ENCODE measurements around the gene TBX1. TPM values are rescaled to one million over a fixed set of nuclear protein-coding genes. Genes with fewer than 3 reads are reported as not detected.

The TBX1 gene
- total RNA-seq, 1 donor from 2014 or later: 6.8 TPM

GRCh38 chr22:19786959-19787848 lies 26.6 kb downstream of the TBX1 start:
- Histone ChIP-seq H3K79me2 (ENCODE audit: insufficient read depth, low read length) (no peaks in the 10 kb centered on the region), H3K9ac (ENCODE audit: low read length) (no peak overlapping the region), H3K27ac (ENCODE audit: low read depth, low read length) (no peak overlapping the region), H3K9me3 (ENCODE audit: insufficient read depth, low read depth, low read length) (peaks cover 6% of the 10 kb centered on the region), H3K4me1 (ENCODE audit: insufficient read depth, low read length) (no peaks in the 10 kb centered on the region), H2AFZ (ENCODE audit: low read depth, low read length) (no peak overlapping the region), H3K36me3 (ENCODE audit: insufficient read depth, low read length) (no peaks in the 10 kb centered on the region), H3K4me2 (ENCODE audit: low read length) (no peak overlapping the region), H3K4me3 (ENCODE audit: insufficient read depth, low read depth, low read length) (no peak overlapping the region), H4K20me1 (ENCODE audit: insufficient read depth, low read length) (no peaks in the 10 kb centered on the region), H3K27me3 (ENCODE audit: insufficient read depth, low read length) (peaks cover 8% of the 10 kb centered on the region)
- FAIRE-seq: no peak
- peaks cover 7% of the 10 kb centered on the region for H3K27me3 Mint-ChIP-seq (ENCODE audit: low read depth, unreplicated experiment)
- no peaks in the 10 kb centered on the region for H3K4me1 Mint-ChIP-seq (ENCODE audit: low read depth, unreplicated experiment)
- H3K36me3 Mint-ChIP-seq (ENCODE audit: low read depth, unreplicated experiment): peaks cover 31% of the 10 kb centered on the region
- DNase-seq (ENCODE audit: low read depth): no peak
- peaks cover 18% of the 10 kb centered on the region for H3K9me3 Mint-ChIP-seq (ENCODE audit: unreplicated experiment)
- no peak for TF ChIP-seq EZH2 (IDR thresholded peaks at IDR 0.05; ENCODE audit: insufficient read depth, low read length)
- TF ChIP-seq, protein P1, sequence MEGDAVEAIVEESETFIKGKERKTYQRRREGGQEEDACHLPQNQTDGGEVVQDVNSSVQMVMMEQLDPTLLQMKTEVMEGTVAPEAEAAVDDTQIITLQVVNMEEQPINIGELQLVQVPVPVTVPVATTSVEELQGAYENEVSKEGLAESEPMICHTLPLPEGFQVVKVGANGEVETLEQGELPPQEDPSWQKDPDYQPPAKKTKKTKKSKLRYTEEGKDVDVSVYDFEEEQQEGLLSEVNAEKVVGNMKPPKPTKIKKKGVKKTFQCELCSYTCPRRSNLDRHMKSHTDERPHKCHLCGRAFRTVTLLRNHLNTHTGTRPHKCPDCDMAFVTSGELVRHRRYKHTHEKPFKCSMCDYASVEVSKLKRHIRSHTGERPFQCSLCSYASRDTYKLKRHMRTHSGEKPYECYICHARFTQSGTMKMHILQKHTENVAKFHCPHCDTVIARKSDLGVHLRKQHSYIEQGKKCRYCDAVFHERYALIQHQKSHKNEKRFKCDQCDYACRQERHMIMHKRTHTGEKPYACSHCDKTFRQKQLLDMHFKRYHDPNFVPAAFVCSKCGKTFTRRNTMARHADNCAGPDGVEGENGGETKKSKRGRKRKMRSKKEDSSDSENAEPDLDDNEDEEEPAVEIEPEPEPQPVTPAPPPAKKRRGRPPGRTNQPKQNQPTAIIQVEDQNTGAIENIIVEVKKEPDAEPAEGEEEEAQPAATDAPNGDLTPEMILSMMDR (IDR thresholded peaks at IDR 0.05; ENCODE audit: insufficient read depth, low read depth, low read length): no peak
- H3K4me3 Mint-ChIP-seq (ENCODE audit: unreplicated experiment): no peak overlapping the region
- no peak overlapping the region for H3K27ac Mint-ChIP-seq (ENCODE audit: unreplicated experiment)

DNA sequence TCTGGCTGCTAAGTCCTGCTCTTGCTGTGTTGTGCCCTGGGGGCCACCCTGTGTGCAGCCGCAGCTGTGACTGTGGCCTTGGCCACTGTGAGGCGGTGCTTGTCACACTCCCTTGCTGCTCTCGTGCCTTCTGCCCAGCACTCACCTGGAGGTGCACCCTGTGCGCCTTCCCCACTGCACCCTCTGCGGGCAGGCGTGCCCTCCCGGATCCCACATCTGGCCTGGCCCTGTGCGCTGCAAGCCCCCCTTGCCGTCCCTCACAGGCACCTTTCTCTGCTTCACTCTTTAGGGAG lies 27.2 kb downstream of the TBX1 start:
- H3K36me3 Mint-ChIP-seq (ENCODE audit: low read depth, unreplicated experiment): peaks cover 36% of the 10 kb centered on the region
- TF ChIP-seq, protein P1 (IDR thresholded peaks at IDR 0.05; ENCODE audit: insufficient read depth, low read depth, low read length): no peak
- TF ChIP-seq EZH2 (IDR thresholded peaks at IDR 0.05; ENCODE audit: insufficient read depth, low read length): no peak
- H3K9me3 Mint-ChIP-seq (ENCODE audit: unreplicated experiment): peaks cover 22% of the 10 kb centered on the region
- Histone ChIP-seq H3K27me3 (ENCODE audit: insufficient read depth, low read length) (peaks cover 3% of the 10 kb centered on the region), H3K4me3 (ENCODE audit: insufficient read depth, low read depth, low read length) (no peak overlapping the region), H3K4me2 (ENCODE audit: low read length) (no peak overlapping the region), H3K36me3 (ENCODE audit: insufficient read depth, low read length) (no peaks in the 10 kb centered on the region), H4K20me1 (ENCODE audit: insufficient read depth, low read length) (no peaks in the 10 kb centered on the region), H2AFZ (ENCODE audit: low read depth, low read length) (no peak overlapping the region), H3K27ac (ENCODE audit: low read depth, low read length) (no peak overlapping the region), H3K9me3 (ENCODE audit: insufficient read depth, low read depth, low read length) (peaks cover 3% of the 10 kb centered on the region), H3K4me1 (ENCODE audit: insufficient read depth, low read length) (no peaks in the 10 kb centered on the region), H3K79me2 (ENCODE audit: insufficient read depth, low read length) (no peaks in the 10 kb centered on the region), H3K9ac (ENCODE audit: low read length) (no peak overlapping the region)
- H3K4me1 Mint-ChIP-seq (ENCODE audit: low read depth, unreplicated experiment): no peaks in the 10 kb centered on the region
- no peak for FAIRE-seq
- peaks cover 4% of the 10 kb centered on the region for H3K27me3 Mint-ChIP-seq (ENCODE audit: low read depth, unreplicated experiment)
- no peak overlapping the region for H3K27ac Mint-ChIP-seq (ENCODE audit: unreplicated experiment)
- DNase-seq (ENCODE audit: low read depth): no peak
- H3K4me3 Mint-ChIP-seq (ENCODE audit: unreplicated experiment): no peak overlapping the region

- Mint-ChIP-seq H3K9me3 (ENCODE audit: unreplicated experiment) (peaks cover 22% of the 10 kb centered on the region), H3K27me3 (ENCODE audit: low read depth, unreplicated experiment) (no peaks in the 10 kb centered on the region), H3K4me3 (ENCODE audit: unreplicated experiment) (no peak overlapping the region), H3K4me1 (ENCODE audit: low read depth, unreplicated experiment) (no peaks in the 10 kb centered on the region), H3K27ac (ENCODE audit: unreplicated experiment) (no peak overlapping the region), H3K36me3 (ENCODE audit: low read depth, unreplicated experiment) (peaks cover 34% of the 10 kb centered on the region)
- Histone ChIP-seq H3K36me3 (ENCODE audit: insufficient read depth, low read length) (no peaks in the 10 kb centered on the region), H3K27me3 (ENCODE audit: insufficient read depth, low read length) (no peaks in the 10 kb centered on the region), H3K4me1 (ENCODE audit: insufficient read depth, low read length) (no peaks in the 10 kb centered on the region), H3K27ac (ENCODE audit: low read depth, low read length) (no peak overlapping the region), H4K20me1 (ENCODE audit: insufficient read depth, low read length) (no peaks in the 10 kb centered on the region), H3K79me2 (ENCODE audit: insufficient read depth, low read length) (no peaks in the 10 kb centered on the region), H3K9ac (ENCODE audit: low read length) (no peak overlapping the region), H2AFZ (ENCODE audit: low read depth, low read length) (no peak overlapping the region), H3K4me3 (ENCODE audit: insufficient read depth, low read depth, low read length) (no peak overlapping the region), H3K9me3 (ENCODE audit: insufficient read depth, low read depth, low read length) (peaks cover 3% of the 10 kb centered on the region), H3K4me2 (ENCODE audit: low read length) (no peak overlapping the region)
- FAIRE-seq (no peak), DNase-seq (ENCODE audit: low read depth) (no peak)
- TF ChIP-seq EZH2 (IDR thresholded peaks at IDR 0.05; ENCODE audit: insufficient read depth, low read length): no peak
- TF ChIP-seq, protein P1 (IDR thresholded peaks at IDR 0.05; ENCODE audit: insufficient read depth, low read depth, low read length): no peak
Measured at GRCh38 chr22:19788661-19789225, 28.2 kb downstream of the TBX1 start.

All from astrocyte (in vitro differentiated cells and primary cell).